ENCODE measurements around the gene PAX9.

PAX9 gene

GRCh38 chr14:36707570-36707969 lies 45.9 kb downstream of the PAX9 start:
- TF ChIP-seq TOX (CRISPR knock-in tag; IDR thresholded peaks at IDR 0.05; ENCODE audit: borderline replicate concordance) (no peak), ZNF565 (CRISPR knock-in tag; conservative IDR thresholded peaks at IDR 0.05; ENCODE audit: low read depth) (no peak), ZFP3 (CRISPR knock-in tag; IDR thresholded peaks at IDR 0.05) (no peak), ZC3H10 (CRISPR knock-in tag; IDR thresholded peaks at IDR 0.05) (no peak)
- ATAC-seq = no peak

GRCh38 chr14:36713960-36714703 lies 52.5 kb downstream of the PAX9 start:
- TF ChIP-seq POU6F1 (CRISPR knock-in tag; IDR thresholded peaks at IDR 0.05; ENCODE audit: borderline replicate concordance, low read depth) (no peak), CSDC2 (CRISPR knock-in tag; IDR thresholded peaks at IDR 0.05) (no peak), PATZ1 (CRISPR knock-in tag; IDR thresholded peaks at IDR 0.05; ENCODE audit: borderline replicate concordance) (no peak), CREB5 (CRISPR knock-in tag; IDR thresholded peaks at IDR 0.05; ENCODE audit: low read depth) (no peak), OSR1 (CRISPR knock-in tag; IDR thresholded peaks at IDR 0.05) (no peak), ZNF565 (CRISPR knock-in tag; conservative IDR thresholded peaks at IDR 0.05; ENCODE audit: low read depth) (no peak), ZNF70 (CRISPR knock-in tag; IDR thresholded peaks at IDR 0.05) (no peak), ZFP30 (CRISPR knock-in tag; IDR thresholded peaks at IDR 0.05) (no peak), TCF4 (CRISPR knock-in tag; IDR thresholded peaks at IDR 0.05; ENCODE audit: borderline replicate concordance) (no peak), ZNF8 (CRISPR knock-in tag; IDR thresholded peaks at IDR 0.05) (no peak), CSRNP3 (CRISPR knock-in tag; IDR thresholded peaks at IDR 0.05) (no peak)

GRCh38 chr14:36716614-36717184 lies 55.0 kb downstream of the PAX9 start:
- ATAC-seq = no peak

More at GRCh38 chr14:36713960-36714703, 52.5 kb downstream of the PAX9 start:
- ATAC-seq = no peak

More at GRCh38 chr14:36716614-36717184, 55.0 kb downstream of the PAX9 start:
- TF ChIP-seq TOX (CRISPR knock-in tag; IDR thresholded peaks at IDR 0.05; ENCODE audit: borderline replicate concordance) (no peak), ZFP30 (CRISPR knock-in tag; IDR thresholded peaks at IDR 0.05) (no peak), ARNTL (CRISPR knock-in tag; IDR thresholded peaks at IDR 0.05; ENCODE audit: borderline replicate concordance, low read depth) (no peak), RARB (CRISPR knock-in tag; IDR thresholded peaks at IDR 0.05) (no peak), BACH2 (CRISPR knock-in tag; IDR thresholded peaks at IDR 0.05; ENCODE audit: borderline replicate concordance) (no peak), PPARA (CRISPR knock-in tag; IDR thresholded peaks at IDR 0.05; ENCODE audit: borderline replicate concordance) (no peak), GLIS3 (CRISPR knock-in tag; IDR thresholded peaks at IDR 0.05) (no peak), CSDC2 (CRISPR knock-in tag; IDR thresholded peaks at IDR 0.05) (no peak), TSHZ2 (CRISPR knock-in tag; IDR thresholded peaks at IDR 0.05) (no peak), PATZ1 (CRISPR knock-in tag; IDR thresholded peaks at IDR 0.05; ENCODE audit: borderline replicate concordance) (no peak), SNAI2 (CRISPR knock-in tag; IDR thresholded peaks at IDR 0.05) (no peak), TCF4 (CRISPR knock-in tag; IDR thresholded peaks at IDR 0.05; ENCODE audit: borderline replicate concordance) (no peak), OSR1 (CRISPR knock-in tag; IDR thresholded peaks at IDR 0.05) (no peak), ZNF565 (CRISPR knock-in tag; conservative IDR thresholded peaks at IDR 0.05; ENCODE audit: low read depth) (no peak), ZNF8 (CRISPR knock-in tag; IDR thresholded peaks at IDR 0.05) (no peak), ISL1 (CRISPR knock-in tag; IDR thresholded peaks at IDR 0.05) (no peak), POU6F1 (CRISPR knock-in tag; IDR thresholded peaks at IDR 0.05; ENCODE audit: borderline replicate concordance, low read depth) (no peak), ZFP3 (CRISPR knock-in tag; IDR thresholded peaks at IDR 0.05) (no peak), ESRRG (CRISPR knock-in tag; IDR thresholded peaks at IDR 0.05) (no peak)

Measured in SK-N-SH treated with all-trans-retinoic acid at 6 μM for 48 hours (cell line).